GM19238 (cell line): ENCODE measurements around the gene CDIPT.
"Not testable (repeated sequence)": the region's sequence is repeated elsewhere in the genome, so short reads cannot be mapped to it uniquely, and the experiment has no call there.

Source experiments
- DNase-seq: peaks from one replicate; pipeline ENCODE4 v3.0.0; 2011; ENCODE audit warnings: low spot score; ENCODE audit not compliant: insufficient read length

The CDIPT gene

GRCh38 chr16:29896841-29897240, 33.8 kb upstream of the CDIPT start:
- no peak for DNase-seq

- no peak for DNase-seq
These were observed 31.3 kb upstream of the CDIPT start for GRCh38 chr16:29894352-29894751.

GRCh38 chr16:29893553-29893952, 30.5 kb upstream of the CDIPT start:
- no peak for DNase-seq

- DNase-seq: no peak
These were observed 29.4 kb upstream of the CDIPT start for GRCh38 chr16:29892458-29892813.

- no peak for DNase-seq
These were observed 28.8 kb upstream of the CDIPT start for GRCh38 chr16:29891525-29892457.

- not testable (repeated sequence) for DNase-seq
These were observed 26.3 kb upstream of the CDIPT start for GRCh38 chr16:29889372-29889771.

- no peak for DNase-seq
These were observed 21.0 kb upstream of the CDIPT start for GRCh38 chr16:29883987-29884386.

- DNase-seq: no peak
These were observed 18.0 kb upstream of the CDIPT start for GRCh38 chr16:29881050-29881449.

GRCh38 chr16:29878172-29878571, 15.1 kb upstream of the CDIPT start:
- DNase-seq: no peak

GRCh38 chr16:29877266-29877961, 14.4 kb upstream of the CDIPT start:
- DNase-seq: no peak

GRCh38 chr16:29876594-29877249, 13.7 kb upstream of the CDIPT start:
- DNase-seq: no peak

GRCh38 chr16:29876217-29876593, 13.2 kb upstream of the CDIPT start:
- DNase-seq: no peak

GRCh38 chr16:29875206-29875605, 12.2 kb upstream of the CDIPT start:
- DNase-seq: no peak

- no peak for DNase-seq
These were observed 10.3 kb upstream of the CDIPT start for GRCh38 chr16:29873319-29873718.

GRCh38 chr16:29871822-29872546, 9.0 kb upstream of the CDIPT start:
- no peak for DNase-seq

GRCh38 chr16:29869067-29869466, 6.0 kb upstream of the CDIPT start:
- not testable (repeated sequence) for DNase-seq

- DNase-seq: no peak
These were observed 5.5 kb upstream of the CDIPT start for GRCh38 chr16:29868396-29869009.

GRCh38 chr16:29864205-29864604, 1.2 kb upstream of the CDIPT start:
- DNase-seq: no peak

- DNase-seq: no peak
These were observed 601 bp upstream of the CDIPT start for GRCh38 chr16:29863669-29863984.

GRCh38 chr16:29862383-29862883, 593 bp downstream of the CDIPT start:
- no peak for DNase-seq

GRCh38 chr16:29860218-29860617, 2.8 kb downstream of the CDIPT start:
- DNase-seq: no peak
